Dermis microvascular lymphatic vessel endothelial cell (primary cell): ENCODE measurements around the gene MAPK14. TPM values are rescaled to one million over a fixed set of nuclear protein-coding genes. Genes with fewer than 3 reads are reported as not detected.
A peak's percentile ranks its signal among the peaks of the same experiment; 100 is the strongest.

Experiments used
- DNase-seq, 2 donors: peaks; one replicate each; pipeline versions ENCODE4 v3.0.0 to v3.0.0-alpha.2; 2010; ENCODE audit warnings: low read depth in 2 of 2
- total RNA-seq: library from RNA; depleted of rRNA; stranded (reverse); fragments of >200 nt; gene quantifications from 2 replicates; pipeline ENCODE4 v1.2.1, GENCODE V29; 2014

The MAPK14 gene
- total RNA-seq, 1 donor from 2014 or later, result 34.5 TPM

DNA sequence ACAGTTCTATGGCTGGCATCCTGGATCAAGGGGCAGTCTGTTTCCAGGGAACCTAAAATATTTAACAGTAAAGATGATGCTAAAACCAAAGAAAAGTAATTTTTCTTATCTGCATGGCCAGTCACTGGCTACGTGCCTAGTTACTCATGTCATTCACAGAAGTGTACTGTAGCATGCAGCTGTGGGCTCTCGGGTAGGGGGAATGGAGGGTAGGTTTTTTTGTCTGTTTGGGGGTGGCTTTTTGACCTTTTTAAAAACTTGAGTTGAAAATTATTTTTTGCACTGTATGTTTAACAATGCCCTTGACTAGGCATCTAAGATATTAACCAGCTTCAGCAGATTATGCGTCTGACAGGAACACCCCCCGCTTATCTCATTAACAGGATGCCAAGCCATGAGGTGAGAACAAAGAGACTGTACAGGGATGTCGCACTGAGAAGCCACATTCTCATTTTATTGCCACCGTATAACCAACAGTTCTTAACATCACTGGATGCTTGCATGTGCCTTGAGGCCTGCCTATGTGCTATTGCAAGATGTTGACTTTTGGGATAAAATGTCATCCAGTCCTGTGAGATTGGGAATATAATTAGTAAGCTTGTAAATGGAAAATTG, 72.4 kb downstream of the MAPK14 start:
- peak in 1 of 2 donors; percentile 26 for DNase-seq

DNA sequence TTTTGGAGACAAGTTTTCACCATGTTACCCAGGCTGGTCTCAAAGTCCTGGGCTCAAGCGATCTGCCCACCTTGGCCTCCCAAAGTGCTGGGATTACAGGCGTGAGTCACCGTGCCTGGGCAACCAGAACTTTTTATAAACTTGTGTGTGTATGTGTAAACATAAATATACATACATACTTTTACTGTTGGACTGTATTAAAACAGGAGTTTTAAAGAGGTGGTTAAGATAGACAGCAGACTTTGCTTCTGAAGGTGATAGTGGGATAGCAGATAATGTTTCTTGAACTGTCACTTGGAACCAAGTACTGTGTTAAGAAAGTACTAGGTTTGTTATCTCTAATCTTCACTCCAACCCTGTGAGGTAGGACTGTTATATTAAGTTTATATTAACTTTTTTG, 74.1 kb downstream of the MAPK14 start:
- DNase-seq, result no peak

DNA sequence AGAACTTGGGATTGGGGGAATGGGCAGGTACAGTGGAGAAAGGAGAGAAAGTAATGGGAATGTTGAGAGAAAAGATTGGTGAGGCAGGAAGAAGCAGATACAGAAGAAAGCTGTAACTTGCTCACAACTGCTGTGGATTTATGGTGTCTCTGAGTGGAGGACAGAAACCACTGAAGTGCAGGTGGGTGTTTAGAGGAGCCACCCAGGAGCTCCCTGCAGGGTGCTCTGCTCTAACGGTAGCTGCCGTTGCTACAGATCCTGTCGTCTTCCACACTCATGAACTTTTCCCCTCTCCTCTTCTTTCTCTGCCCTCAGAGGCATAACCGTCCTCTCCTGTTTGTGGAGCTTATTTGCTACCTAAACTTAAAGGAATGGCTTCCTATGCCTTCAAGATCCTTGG, 75.2 kb downstream of the MAPK14 start:
- no peak for DNase-seq

DNA sequence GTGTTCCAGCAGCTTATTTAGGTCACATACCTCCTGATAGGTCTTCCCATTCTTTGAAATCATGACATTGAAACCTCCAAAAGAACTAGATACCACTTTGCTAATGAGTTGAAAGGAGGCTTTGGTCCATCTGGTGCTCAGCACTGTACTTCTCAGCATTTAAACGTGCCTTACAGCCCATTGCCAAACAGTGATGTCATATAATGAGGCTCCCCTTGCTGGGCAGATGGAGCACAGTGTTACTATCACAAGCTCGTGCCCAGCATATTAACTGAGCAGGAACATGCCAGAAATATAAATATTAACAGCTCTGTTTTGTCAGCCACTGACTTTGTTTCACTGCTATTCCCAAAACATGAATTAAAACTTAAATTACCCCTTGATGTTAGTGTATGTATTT, 77.2 kb downstream of the MAPK14 start:
- DNase-seq, result no peak

DNA sequence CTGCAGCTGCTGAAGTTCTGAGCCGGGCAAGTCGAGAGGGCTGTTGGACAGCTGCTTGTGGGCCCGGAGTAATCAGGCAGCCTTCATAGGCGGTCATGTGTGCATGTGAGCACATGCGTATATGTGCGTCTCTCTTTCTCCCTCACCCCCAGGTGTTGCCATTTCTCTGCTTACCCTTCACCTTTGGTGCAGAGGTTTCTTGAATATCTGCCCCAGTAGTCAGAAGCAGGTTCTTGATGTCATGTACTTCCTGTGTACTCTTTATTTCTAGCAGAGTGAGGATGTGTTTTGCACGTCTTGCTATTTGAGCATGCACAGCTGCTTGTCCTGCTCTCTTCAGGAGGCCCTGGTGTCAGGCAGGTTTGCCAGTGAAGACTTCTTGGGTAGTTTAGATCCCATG, 81.5 kb downstream of the MAPK14 start:
- no peak for DNase-seq

DNA sequence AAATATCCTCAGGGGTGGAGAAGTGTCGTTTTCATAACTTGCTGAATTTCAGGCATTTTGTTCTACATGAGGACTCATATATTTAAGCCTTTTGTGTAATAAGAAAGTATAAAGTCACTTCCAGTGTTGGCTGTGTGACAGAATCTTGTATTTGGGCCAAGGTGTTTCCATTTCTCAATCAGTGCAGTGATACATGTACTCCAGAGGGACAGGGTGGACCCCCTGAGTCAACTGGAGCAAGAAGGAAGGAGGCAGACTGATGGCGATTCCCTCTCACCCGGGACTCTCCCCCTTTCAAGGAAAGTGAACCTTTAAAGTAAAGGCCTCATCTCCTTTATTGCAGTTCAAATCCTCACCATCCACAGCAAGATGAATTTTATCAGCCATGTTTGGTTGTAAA, 82.4 kb downstream of the MAPK14 start:
- DNase-seq, result no peak

DNA sequence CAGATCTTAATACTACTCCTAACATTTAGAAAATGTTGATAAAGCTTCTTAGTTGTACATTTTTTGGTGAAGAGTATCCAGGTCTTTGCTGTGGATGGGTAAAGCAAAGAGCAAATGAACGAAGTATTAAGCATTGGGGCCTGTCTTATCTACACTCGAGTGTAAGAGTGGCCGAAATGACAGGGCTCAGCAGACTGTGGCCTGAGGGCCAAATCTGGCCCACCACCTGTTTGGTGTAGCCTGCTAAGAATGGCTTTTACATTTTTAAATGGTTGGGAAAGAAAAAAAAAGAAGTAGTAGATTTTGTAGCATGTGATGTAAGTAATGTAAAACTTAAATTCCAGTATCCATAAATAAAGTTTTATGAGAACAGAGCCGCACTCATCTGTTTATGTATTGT, 83.3 kb downstream of the MAPK14 start:
- DNase-seq, result no peak

DNA sequence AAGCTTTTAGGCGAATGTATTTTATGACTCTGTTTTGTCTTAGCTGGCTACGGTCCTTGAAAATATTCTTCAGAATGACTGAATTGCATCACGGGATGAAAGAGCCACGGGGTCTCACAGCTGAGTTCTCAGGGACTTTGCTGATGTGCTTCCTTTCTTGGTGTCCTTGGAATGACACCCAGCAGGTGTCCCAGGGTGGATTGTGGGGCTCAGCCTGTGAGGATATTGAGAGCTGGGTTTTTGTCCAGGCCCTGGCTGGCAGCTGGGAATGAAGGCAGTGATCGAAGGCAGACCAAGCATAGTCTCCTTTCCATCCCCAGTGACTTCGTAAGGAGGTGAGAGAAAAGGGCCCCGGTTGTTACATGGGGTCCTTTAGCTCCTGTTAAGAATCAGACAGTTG, 83.9 kb downstream of the MAPK14 start:
- no peak for DNase-seq

DNA sequence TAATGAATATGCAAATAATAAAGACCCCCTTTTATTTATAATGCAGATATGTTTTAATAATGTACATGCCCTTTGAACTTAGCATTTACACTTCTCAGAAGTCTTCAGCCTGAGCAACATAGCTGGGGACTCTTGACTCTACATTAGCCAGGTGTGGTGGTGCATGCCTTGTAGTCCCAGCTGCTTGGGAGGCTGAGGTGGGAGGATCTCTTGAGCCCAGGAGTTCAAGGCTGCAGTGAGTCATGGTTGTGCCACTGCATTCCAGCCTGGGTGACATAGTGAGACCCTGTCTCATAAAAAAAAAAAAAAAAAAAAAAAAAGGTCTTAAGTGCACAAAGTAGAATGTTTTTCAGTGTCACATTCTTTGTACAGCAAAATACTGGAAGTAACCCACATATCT, 85.4 kb downstream of the MAPK14 start:
- no peak for DNase-seq

DNA sequence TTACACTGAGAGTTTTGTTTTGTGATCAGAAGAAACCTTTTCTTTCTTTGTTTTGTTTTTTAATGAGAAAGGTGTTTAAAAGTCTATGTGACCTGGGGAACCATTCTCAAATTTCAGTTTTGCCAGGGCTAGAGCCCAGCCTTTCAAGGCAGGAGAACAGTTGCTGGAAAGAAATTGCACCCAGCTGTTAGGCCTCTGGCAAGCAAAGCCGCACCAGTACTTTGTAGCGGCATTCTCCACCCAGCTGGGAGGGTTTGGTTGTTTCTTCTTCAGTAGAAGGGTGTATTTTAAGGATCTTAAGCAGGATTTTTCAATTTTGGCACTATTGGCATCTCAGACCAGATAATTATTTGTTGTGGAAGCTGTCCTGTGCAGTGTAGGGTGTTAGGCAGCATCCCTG, 86.1 kb downstream of the MAPK14 start:
- no peak for DNase-seq

DNA sequence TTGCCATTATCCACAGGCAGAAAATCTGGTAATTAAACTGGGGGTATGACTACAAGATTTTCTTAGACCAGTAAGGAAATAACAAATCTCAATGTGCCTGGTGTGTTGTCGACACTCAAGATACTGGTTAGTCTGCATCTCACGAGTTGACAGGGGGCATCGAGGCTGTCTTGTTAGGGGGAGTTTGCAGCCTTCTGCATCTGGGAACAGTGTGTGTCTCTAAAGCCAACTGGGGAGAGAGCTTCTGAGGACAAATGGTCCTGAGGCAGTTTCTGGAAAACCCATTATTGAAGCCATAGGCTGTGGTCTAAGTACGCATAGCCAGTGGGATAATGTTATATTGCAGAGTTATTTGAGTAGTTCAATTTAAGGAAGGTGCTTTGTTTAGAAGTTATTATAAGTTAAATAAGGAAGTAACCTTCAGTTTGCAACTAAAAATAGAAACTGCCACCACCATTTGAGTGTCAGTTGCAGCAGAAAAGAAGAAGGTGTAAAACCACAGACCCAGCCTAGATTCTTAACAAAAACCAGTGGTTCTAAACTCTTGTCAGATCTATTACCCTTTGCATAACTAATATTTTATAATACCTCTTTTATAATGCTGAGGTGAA, 87.3 kb downstream of the MAPK14 start:
- DNase-seq, result no peak

DNA sequence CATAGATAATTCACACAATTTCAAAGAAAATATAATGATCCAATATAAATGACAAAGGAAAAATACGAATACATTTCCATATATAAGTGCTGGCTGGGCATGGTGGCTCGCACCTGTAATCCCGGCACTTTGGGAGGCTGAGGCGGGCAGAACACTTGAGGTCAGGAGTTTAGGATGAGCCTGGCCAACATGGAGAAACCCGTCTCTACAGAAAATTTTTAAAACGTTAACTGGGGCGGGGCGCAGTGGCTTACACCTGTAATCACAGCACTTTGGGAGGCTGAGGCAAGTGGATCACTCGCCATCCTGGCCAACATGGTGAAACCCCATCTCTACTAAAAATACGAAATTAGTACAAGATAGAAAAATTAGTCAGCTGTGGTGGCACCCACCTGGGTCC, 87.8 kb downstream of the MAPK14 start:
- DNase-seq, result no peak

DNA sequence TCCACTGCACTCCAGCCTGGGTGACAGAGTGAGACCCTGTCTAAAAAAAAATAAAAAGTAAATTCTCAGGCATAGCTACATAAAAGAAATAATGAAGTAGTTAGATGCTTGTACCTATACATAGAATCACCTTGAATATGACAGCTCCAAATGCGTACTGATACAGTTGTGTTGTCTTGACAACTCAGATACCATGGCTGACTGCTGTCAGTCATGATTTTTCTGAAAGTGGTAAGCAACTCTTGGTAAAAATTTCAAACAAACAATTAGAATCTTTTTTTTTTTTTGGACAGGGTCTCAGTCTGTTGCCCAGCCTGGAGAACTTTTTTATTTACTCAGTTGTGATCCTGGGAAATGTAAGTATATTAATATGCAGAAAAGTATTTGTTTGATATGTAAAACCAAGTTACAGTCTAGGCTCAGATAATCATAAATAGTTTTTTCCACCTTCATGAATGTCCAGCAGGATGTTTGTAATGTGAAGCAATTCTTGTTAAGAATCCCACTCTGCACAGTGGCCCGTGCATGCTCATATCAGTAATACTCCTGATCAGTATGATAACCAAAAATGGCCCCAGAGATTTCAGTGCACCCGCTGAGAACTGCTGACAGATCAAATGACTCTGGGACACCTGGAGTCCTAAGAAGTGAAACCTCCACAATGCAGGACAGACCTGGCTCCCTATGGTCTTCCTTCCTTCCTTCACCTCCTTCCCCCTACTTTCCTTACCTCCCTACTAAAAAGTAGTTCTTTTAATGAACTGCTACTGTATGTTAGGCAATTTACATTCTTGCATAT, 88.7 kb downstream of the MAPK14 start:
- no peak for DNase-seq

DNA sequence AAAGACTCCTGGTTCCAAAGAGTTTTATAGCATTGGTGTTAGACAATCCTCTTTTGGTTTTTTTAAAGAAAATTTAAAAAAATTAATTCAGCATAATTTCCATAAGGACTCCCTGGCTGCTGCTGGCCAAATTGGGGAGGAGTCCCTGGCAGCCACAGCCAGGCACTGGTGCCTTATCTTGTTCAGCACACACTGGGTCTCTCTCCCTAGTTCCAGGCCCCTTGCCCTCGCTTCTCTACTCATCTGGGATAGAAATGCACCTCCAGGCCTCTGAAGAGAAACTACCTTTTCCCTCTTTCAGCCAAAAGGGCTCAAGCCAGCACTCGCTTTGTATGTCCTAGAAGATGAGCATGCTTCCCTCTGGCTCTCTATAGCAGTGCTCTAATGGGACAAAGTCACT, 89.3 kb downstream of the MAPK14 start:
- DNase-seq, result no peak

DNA sequence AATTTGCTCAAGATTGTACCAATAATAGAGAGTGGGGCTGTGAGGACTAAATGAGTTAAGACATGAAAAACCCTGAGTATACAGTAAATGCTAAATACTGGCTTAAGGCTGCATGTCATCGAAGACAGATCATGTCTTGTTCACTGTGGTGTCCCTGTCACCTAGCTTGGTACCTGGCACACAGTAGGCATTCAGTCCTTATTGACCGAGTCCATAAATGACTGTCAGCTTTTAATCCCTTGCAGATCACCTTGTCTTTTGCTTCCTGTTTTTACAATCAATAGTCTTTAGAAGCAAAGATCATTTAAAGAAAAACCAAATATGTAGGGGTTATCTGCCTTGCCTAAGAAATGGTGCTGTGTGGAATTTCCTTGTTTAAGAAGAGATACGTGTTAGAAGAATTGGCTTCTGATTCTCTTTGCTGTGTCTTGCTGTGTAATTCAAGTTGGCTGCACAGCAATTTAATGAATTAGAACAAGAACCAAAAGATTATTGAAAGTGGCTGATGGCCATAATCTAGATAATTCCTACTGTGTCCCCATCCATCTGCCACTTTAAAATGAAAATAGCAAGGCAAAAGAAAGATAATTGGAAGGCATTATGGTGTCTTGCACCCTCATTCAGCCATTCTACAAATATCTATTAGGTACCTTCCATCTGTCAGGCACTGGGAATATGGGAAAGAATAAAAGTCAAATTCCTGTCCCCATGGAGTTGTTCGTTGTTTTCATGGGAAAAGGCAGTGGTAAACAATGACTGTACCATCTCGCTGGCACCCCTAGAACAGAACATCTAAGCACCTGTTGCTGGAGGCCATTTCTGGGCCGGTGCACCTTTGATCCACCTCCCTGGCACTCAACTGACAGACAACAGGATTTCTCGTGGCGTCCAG, 90.3 kb downstream of the MAPK14 start:
- DNase-seq, result no peak

DNA sequence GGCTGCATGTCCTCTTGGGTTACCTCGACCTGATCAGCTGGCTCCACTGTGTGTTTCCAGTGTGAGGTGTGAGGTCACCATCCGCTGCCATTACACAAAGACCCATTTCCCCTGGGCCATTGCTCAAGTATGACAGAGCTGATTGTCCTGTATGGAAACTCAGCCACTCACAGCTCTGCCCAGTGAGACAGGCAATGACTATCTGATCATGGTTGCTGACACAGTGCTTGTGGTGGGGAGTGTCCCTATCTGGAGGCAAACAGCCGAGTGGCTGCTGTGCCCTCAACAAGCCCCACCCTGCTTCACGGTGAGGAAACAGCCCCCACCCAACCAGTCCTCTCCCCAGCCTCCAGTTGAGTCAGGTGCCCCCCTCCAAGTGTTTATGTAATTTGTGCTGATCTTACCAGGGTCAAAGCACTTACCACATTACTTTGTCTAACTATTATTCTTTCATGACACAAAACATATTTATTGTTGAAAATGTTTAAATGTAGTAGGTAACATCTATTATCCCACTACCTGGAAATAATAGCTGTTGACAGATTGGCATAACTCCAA, 91.0 kb downstream of the MAPK14 start:
- peak; percentile 47 to 80 for DNase-seq

DNA sequence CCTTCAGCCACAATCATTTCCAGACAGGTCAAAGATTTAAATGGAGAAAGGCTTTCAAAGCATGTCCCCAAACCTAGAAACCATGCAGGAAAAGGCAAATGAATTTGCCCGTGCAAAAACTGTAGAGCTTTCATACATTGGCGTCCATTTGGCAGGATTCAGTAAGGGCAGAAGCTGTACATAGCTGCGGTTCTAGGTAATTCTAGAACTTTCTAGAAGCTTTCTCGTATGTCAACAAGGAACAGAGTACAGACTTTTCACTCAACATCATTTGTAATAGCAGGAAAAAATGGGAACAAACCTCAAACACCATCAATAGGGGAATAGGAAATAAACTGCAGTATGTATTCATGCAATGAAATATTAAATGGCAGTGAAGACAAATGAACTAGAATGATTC, 91.6 kb downstream of the MAPK14 start:
- no peak for DNase-seq

DNA sequence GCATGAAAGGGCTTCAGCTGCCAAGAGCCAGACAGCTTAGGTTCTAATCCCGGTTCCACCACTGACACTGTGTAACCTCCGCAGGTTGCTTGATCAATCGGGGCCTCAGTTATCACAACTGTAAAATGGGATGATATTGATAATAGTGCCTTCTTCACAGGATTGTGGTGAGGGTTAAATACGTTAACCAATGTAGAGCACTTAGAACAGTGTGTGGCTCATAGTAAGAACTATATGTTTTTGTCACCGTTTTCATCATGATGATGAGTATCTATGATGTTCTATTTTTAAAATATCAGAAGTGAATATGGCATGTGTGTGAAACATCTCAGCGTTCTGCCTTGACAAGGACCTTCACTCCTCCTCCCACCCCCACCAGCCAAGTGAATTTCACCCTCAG, 92.4 kb downstream of the MAPK14 start:
- DNase-seq, result no peak

DNA sequence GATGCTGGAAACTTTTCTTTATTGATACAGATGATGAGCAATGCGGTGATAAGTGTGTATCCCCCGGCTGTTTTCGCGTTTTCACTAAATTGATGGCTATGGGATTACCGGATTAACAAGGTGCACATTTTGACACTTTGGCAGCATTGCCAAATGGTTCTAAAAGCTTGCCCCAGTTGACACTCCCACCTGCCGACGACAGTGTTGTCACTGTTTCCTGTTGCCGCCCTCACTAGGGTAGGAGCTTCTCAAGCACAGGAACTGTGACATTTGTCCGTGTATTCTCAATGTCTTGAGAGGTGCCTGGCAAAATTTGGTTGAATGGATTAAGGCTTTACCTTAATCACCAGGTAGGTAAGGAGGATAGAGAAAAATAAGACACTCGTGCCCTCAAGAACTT, 92.9 kb downstream of the MAPK14 start:
- DNase-seq, result no peak

DNA sequence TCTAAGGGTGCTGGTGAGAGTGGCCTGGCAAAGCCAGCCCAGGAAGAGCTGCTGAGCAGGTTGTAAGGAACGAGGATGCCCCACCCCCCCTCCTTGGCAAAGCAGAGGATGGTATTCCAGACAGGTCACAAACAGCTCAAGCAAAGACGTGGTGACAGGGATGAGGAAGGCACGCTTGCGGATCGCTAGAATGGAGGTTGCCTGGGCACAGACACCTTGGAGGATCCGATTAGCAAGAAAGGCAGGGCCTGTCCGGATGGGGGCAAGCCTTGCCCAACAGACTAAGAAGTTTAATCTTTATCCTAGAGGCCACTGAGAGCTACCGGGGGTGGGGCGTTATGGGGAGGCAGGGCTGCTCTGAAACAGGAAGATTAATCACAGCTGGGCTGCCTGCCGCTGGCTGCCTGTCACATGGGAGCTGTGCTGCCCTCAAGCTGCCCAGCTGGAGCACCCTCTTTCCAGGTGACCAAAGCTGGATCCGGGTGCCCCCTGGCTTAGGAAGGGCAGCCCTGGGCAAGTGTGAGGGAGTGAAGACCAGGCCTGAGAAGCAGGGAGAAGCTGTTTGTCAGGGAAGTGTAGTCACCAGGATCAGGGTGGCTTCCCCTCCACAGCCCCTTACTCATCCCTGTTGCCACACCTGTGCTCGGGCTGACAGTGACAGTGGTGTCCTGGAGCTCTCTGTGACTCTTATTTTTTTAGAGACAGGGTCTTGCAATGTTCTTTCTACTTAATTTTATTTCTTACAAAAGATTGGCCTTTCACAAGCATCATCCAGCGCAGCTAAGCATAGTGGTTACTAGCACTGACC, 93.6 kb downstream of the MAPK14 start:
- DNase-seq, result peak in 1 of 2 donors; percentile 73
